ENCODE results near the gene TGFBR2.

DNA sequence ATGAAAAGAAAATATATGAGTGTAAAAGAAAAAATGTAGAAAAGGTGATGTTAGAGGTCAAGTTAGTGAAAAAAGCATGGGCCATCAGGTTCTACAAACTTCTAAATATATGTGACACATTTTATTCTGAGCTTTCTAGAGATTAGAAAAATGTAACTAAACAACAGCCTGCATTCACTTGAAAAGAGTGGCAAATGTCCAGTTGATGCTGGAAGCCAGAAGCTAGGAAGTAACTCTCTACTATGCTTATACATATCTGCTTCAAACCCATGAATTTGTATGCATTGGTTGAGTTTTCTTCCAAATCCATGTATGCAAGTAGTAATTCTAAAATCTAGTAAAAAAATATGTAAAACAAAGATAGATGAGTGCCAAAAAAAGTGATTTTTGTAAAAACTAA lies 123.5 kb downstream of the TGFBR2 start:
- TF ChIP-seq CTCF (IDR thresholded peaks at IDR 0.05; ENCODE audit: insufficient read depth, low read depth, low read length): no peak
- TF ChIP-seq EZH2 (IDR thresholded peaks at IDR 0.05; ENCODE audit: insufficient read depth, low read length): no peak
